Measurements from ENCODE around the gene SLC24A2.

Gene SLC24A2

GRCh38 chr9:19816769-19817168 lies 27.9 kb upstream of the SLC24A2 start:
- no peaks in the 10 kb centered on the region for H3K79me2 ChIP-seq (ENCODE audit: low read length)
- H3K27ac ChIP-seq (ENCODE audit: low read length), result no peak overlapping the region

GRCh38 chr9:19812194-19812593 lies 23.4 kb upstream of the SLC24A2 start:
- Histone ChIP-seq H3K4me2 (ENCODE audit: low read depth, low read length) (no peak overlapping the region), H3K36me3 (replicated peaks; ENCODE audit: insufficient read depth, low read length) (no peaks in the 10 kb centered on the region), H3K4me3 (ENCODE audit: low read length) (no peak overlapping the region), H3F3A (ENCODE audit: insufficient read depth, low read length) (no peaks in the 10 kb centered on the region), H2AFZ (ENCODE audit: low read length) (no peak overlapping the region), H3K27ac (ENCODE audit: low read length) (no peak overlapping the region), H3K27me3 (replicated peaks; ENCODE audit: insufficient read depth, low read length) (no peaks in the 10 kb centered on the region), H3K9me3 (replicated peaks; ENCODE audit: insufficient read depth, low read length) (no peaks in the 10 kb centered on the region), H3K9ac (ENCODE audit: low read length) (no peak overlapping the region), H3K4me1 (ENCODE audit: low read length) (no peaks in the 10 kb centered on the region), H3K9me2 (replicated peaks; ENCODE audit: insufficient read depth, low read length) (no peaks in the 10 kb centered on the region), H4K20me1 (ENCODE audit: insufficient read depth, low read length) (no peaks in the 10 kb centered on the region), H3K79me2 (ENCODE audit: low read length) (no peaks in the 10 kb centered on the region)
- DNase-seq, result no peak
- TF ChIP-seq EZH2phosphoT487 (IDR thresholded peaks at IDR 0.05; ENCODE audit: low read length) (no peak), CTCF (IDR thresholded peaks at IDR 0.05; ENCODE audit: low read length) (no peak), EZH2 (optimal IDR thresholded peaks at IDR 0.05; ENCODE audit: low read depth, low read length) (no peak)

More at GRCh38 chr9:19816769-19817168, 27.9 kb upstream of the SLC24A2 start:
- H3K9me2 ChIP-seq (replicated peaks; ENCODE audit: insufficient read depth, low read length), result no peaks in the 10 kb centered on the region
- no peak overlapping the region for H3K4me3 ChIP-seq (ENCODE audit: low read length)
- no peaks in the 10 kb centered on the region for H3F3A ChIP-seq (ENCODE audit: insufficient read depth, low read length)
- H3K4me2 ChIP-seq (ENCODE audit: low read depth, low read length), result no peak overlapping the region
- H3K27me3 ChIP-seq (replicated peaks; ENCODE audit: insufficient read depth, low read length), result no peaks in the 10 kb centered on the region
- DNase-seq, result no peak
- no peaks in the 10 kb centered on the region for H3K9me3 ChIP-seq (replicated peaks; ENCODE audit: insufficient read depth, low read length)
- no peaks in the 10 kb centered on the region for H4K20me1 ChIP-seq (ENCODE audit: insufficient read depth, low read length)
- no peak overlapping the region for H3K9ac ChIP-seq (ENCODE audit: low read length)
- no peak overlapping the region for H2AFZ ChIP-seq (ENCODE audit: low read length)
- no peaks in the 10 kb centered on the region for H3K36me3 ChIP-seq (replicated peaks; ENCODE audit: insufficient read depth, low read length)
- no peaks in the 10 kb centered on the region for H3K4me1 ChIP-seq (ENCODE audit: low read length)
- TF ChIP-seq EZH2phosphoT487 (IDR thresholded peaks at IDR 0.05; ENCODE audit: low read length), result no peak
- TF ChIP-seq EZH2 (optimal IDR thresholded peaks at IDR 0.05; ENCODE audit: low read depth, low read length), result no peak
- no peak for TF ChIP-seq CTCF (IDR thresholded peaks at IDR 0.05; ENCODE audit: low read length)

GRCh38 chr9:19809422-19810269 lies 20.8 kb upstream of the SLC24A2 start:
- no peak overlapping the region for H3K27ac ChIP-seq (ENCODE audit: low read length)
- no peaks in the 10 kb centered on the region for H3K4me1 ChIP-seq (ENCODE audit: low read length)
- H3K4me3 ChIP-seq (ENCODE audit: low read length), result no peak overlapping the region
- H3K9me2 ChIP-seq (replicated peaks; ENCODE audit: insufficient read depth, low read length), result no peaks in the 10 kb centered on the region
- no peak overlapping the region for H3K4me2 ChIP-seq (ENCODE audit: low read depth, low read length)
- no peak overlapping the region for H2AFZ ChIP-seq (ENCODE audit: low read length)
- no peaks in the 10 kb centered on the region for H4K20me1 ChIP-seq (ENCODE audit: insufficient read depth, low read length)
- H3F3A ChIP-seq (ENCODE audit: insufficient read depth, low read length), result no peaks in the 10 kb centered on the region
- H3K79me2 ChIP-seq (ENCODE audit: low read length), result no peaks in the 10 kb centered on the region
- H3K9ac ChIP-seq (ENCODE audit: low read length), result no peak overlapping the region
- no peak for DNase-seq
- H3K36me3 ChIP-seq (replicated peaks; ENCODE audit: insufficient read depth, low read length), result no peaks in the 10 kb centered on the region
- H3K27me3 ChIP-seq (replicated peaks; ENCODE audit: insufficient read depth, low read length), result no peaks in the 10 kb centered on the region
- TF ChIP-seq EZH2 (optimal IDR thresholded peaks at IDR 0.05; ENCODE audit: low read depth, low read length) (no peak), EZH2phosphoT487 (IDR thresholded peaks at IDR 0.05; ENCODE audit: low read length) (no peak), CTCF (IDR thresholded peaks at IDR 0.05; ENCODE audit: low read length) (no peak)
- no peaks in the 10 kb centered on the region for H3K9me3 ChIP-seq (replicated peaks; ENCODE audit: insufficient read depth, low read length)

Measured in MM.1S (cell line).